HepG2 (cell line): ENCODE measurements around the gene REP15. TPM values are rescaled to one million over a fixed set of nuclear protein-coding genes. Genes with fewer than 3 reads are reported as not detected.
A peak's percentile ranks its signal among the peaks of the same experiment; 100 is the strongest.

Source experiments
- ATF4 ChIP-seq, 2 experiments: fragments of 450-650 bp in 1 of 2; sonication (generic) in 1 of 2; formaldehyde crosslinking; IDR thresholded peaks; 2 replicates each; pipeline versions ENCODE4 v1.5.0 to v1.8.0; 2020 to 2022; ENCODE audit warnings: mild to moderate bottlenecking in 1 of 2, missing genetic modification reagents in 1 of 2
- CBX1 ChIP-seq: IDR thresholded peaks from one replicate; pipeline ENCODE4 v1.6.1; 2016; ENCODE audit warnings: antibody characterized with exemption, low read depth
- CENPT ChIP-seq: sonication (generic); formaldehyde crosslinking; IDR thresholded peaks from 2 replicates; pipeline ENCODE4 v1.8.0; 2022; ENCODE audit warnings: low read depth, mild to moderate bottlenecking, moderate library complexity, missing genetic modification reagents
- ESRRA ChIP-seq: sonication (generic); formaldehyde crosslinking; IDR thresholded peaks from 2 replicates; pipeline ENCODE4 v1.5.1; 2020; ENCODE audit warnings: mild to moderate bottlenecking, low read depth, missing genetic modification reagents
- IRF9 ChIP-seq: sonication (generic); formaldehyde crosslinking; IDR thresholded peaks from 2 replicates; pipeline ENCODE4 v1.8.0; 2022; ENCODE audit warnings: missing genetic modification reagents, mild to moderate bottlenecking, borderline replicate concordance
- ISL2 ChIP-seq: sonication (generic); formaldehyde crosslinking; IDR thresholded peaks from 2 replicates; pipeline ENCODE4 v1.5.0; 2020; ENCODE audit warnings: missing genetic modification reagents
- KAT8 ChIP-seq: IDR thresholded peaks from 2 replicates; pipeline ENCODE4 v1.6.1; 2016; ENCODE audit warnings: missing genetic modification reagents, missing compliant biosample characterization
- KLF15 ChIP-seq: sonication (generic); formaldehyde crosslinking; IDR thresholded peaks from 2 replicates; pipeline ENCODE4 v1.8.1; 2023; ENCODE audit warnings: borderline replicate concordance, mild to moderate bottlenecking, inconsistent platforms, missing genetic modification reagents, mixed read lengths
- MYPOP ChIP-seq: sonication (generic); formaldehyde crosslinking; IDR thresholded peaks from 2 replicates; pipeline ENCODE4 v1.8.1; 2023; ENCODE audit warnings: mild to moderate bottlenecking, moderate library complexity, missing genetic modification reagents
- PAWR ChIP-seq: sonication (generic); formaldehyde crosslinking; IDR thresholded peaks from 2 replicates; pipeline ENCODE4 v1.4.0; 2020; ENCODE audit warnings: missing genetic modification reagents, mild to moderate bottlenecking, borderline replicate concordance
- REL ChIP-seq: sonication (generic); formaldehyde crosslinking; conservative IDR thresholded peaks from 2 replicates; pipeline ENCODE4 v1.8.0; 2022; ENCODE audit warnings: mild to moderate bottlenecking, missing genetic modification reagents, moderate library complexity
- SOX13 ChIP-seq, 3 experiments: fragments of 450-650 bp in 1 of 3; sonication (generic) in 1 of 3; formaldehyde crosslinking in 1 of 3; IDR thresholded peaks in 2 of 3; conservative IDR thresholded peaks in 1 of 3; 2 replicates each; pipeline versions ENCODE4 v1.5.0 to v1.6.1; 2016 to 2020; ENCODE audit warnings: antibody characterized with exemption in 1 of 3, mild to moderate bottlenecking in 1 of 3, missing compliant biosample characterization in 1 of 3, missing genetic modification reagents in 1 of 3, moderate library complexity in 1 of 3
- SRSF1 ChIP-seq: fragments of 200-400 bp; formaldehyde crosslinking; optimal IDR thresholded peaks from 2 replicates; pipeline ENCODE3; 2017; ENCODE audit warnings: mild to moderate bottlenecking, low read depth, low read length, moderate library complexity
- TBX2 ChIP-seq: sonication (generic); formaldehyde crosslinking; IDR thresholded peaks from 2 replicates; pipeline ENCODE4 v1.5.0; 2020; ENCODE audit warnings: missing genetic modification reagents, mild to moderate bottlenecking, borderline replicate concordance
- TCF7L2 ChIP-seq: IDR thresholded peaks from 2 replicates; pipeline ENCODE4 v1.6.1; 2011; ENCODE audit warnings: mild to moderate bottlenecking, low read depth, low read length, moderate library complexity
- WIZ ChIP-seq: sonication (generic); formaldehyde crosslinking; IDR thresholded peaks from 2 replicates; pipeline ENCODE4 v1.5.1; 2020; ENCODE audit warnings: mild to moderate bottlenecking, missing genetic modification reagents
- ZC3H13 ChIP-seq: sonication (generic); formaldehyde crosslinking; IDR thresholded peaks from 2 replicates; pipeline ENCODE4 v1.8.1; 2023; ENCODE audit warnings: mild to moderate bottlenecking, missing genetic modification reagents, moderate library complexity
- ZFP36L1 ChIP-seq: sonication (generic); formaldehyde crosslinking; IDR thresholded peaks from 2 replicates; pipeline ENCODE4 v1.8.0; 2022; ENCODE audit warnings: mild to moderate bottlenecking, missing genetic modification reagents, moderate library complexity
- ZNF383 ChIP-seq: sonication (generic); formaldehyde crosslinking; IDR thresholded peaks from 2 replicates; pipeline ENCODE4 v1.4.0; 2020; ENCODE audit warnings: missing genetic modification reagents, mild to moderate bottlenecking, borderline replicate concordance
- ZNF567 ChIP-seq: sonication (generic); formaldehyde crosslinking; IDR thresholded peaks from 2 replicates; pipeline ENCODE4 v1.8.1; 2023; ENCODE audit warnings: mild to moderate bottlenecking, missing genetic modification reagents, borderline replicate concordance
- ZNF580 ChIP-seq: IDR thresholded peaks from 2 replicates; pipeline ENCODE4 v1.6.1; 2016; ENCODE audit warnings: low read depth, borderline replicate concordance
- ZNF7 ChIP-seq: IDR thresholded peaks from 2 replicates; pipeline ENCODE4 v1.6.1; 2016; ENCODE audit warnings: missing biosample characterization, missing genetic modification reagents
- ZNF703 ChIP-seq: sonication (generic); formaldehyde crosslinking; IDR thresholded peaks from 2 replicates; pipeline ENCODE4 v1.5.1; 2020; ENCODE audit warnings: missing genetic modification reagents, mild to moderate bottlenecking, moderate library complexity, borderline replicate concordance
- ZNF720 ChIP-seq: sonication (generic); formaldehyde crosslinking; IDR thresholded peaks from 2 replicates; pipeline ENCODE4 v1.4.0; 2020; ENCODE audit warnings: missing genetic modification reagents
- ZNF782 ChIP-seq: sonication (generic); formaldehyde crosslinking; IDR thresholded peaks from 2 replicates; pipeline ENCODE4 v1.4.0; 2020; ENCODE audit warnings: missing genetic modification reagents, mild to moderate bottlenecking, borderline replicate concordance
- ZNF883 ChIP-seq: sonication (generic); formaldehyde crosslinking; IDR thresholded peaks from 2 replicates; pipeline ENCODE4 v1.5.1; 2020; ENCODE audit warnings: mild to moderate bottlenecking, missing genetic modification reagents; ENCODE audit errors: not compliant biosample characterization
- ZUFSP ChIP-seq: sonication (generic); formaldehyde crosslinking; IDR thresholded peaks from 2 replicates; pipeline ENCODE4 v1.9.0; 2021; ENCODE audit warnings: missing genetic modification reagents, mild to moderate bottlenecking, borderline replicate concordance
- polyA plus RNA-seq, 8 experiments: library from polyadenylated mRNA; depleted of rRNA in 3 of 8; stranded (reverse) in 7 of 8; unstranded in 1 of 8; fragments of >200 nt; fragmentation: Illumina TruSeq in 4 of 8; extraction: Trizol in 4 of 8; gene quantifications; 2 replicates each; pipeline versions ENCODE4 v1.2.1 to v1.2.3, GENCODE V29; 2011 to 2016; ENCODE audit warnings: low read depth in 4 of 8, missing spikeins in 1 of 8, mixed read lengths in 1 of 8; ENCODE audit not compliant: insufficient read depth in 1 of 8
- total RNA-seq, 5 experiments: library from RNA; depleted of rRNA; stranded (reverse); fragments of >200 nt; fragmentation: Illumina TruSeq; extraction: Trizol; gene quantifications; 2 replicates each; pipeline ENCODE4 v1.2.3, GENCODE V29; 2016; ENCODE audit warnings: low read depth in 1 of 5

Gene REP15
- total and polyA plus RNA-seq, 2 of the 13 experiments (the other 11 are each of a cell fraction or from before 2014, with no cell fraction given) = 0.12 to 0.64 TPM

- no peak for TF ChIP-seq WIZ (CRISPR knock-in tag)
- TF ChIP-seq MYPOP (CRISPR knock-in tag) = no peak
- TF ChIP-seq TBX2 = no peak
- no peak for TF ChIP-seq CENPT (CRISPR knock-in tag)
- TF ChIP-seq ZNF567 (CRISPR knock-in tag) = no peak
- no peak for TF ChIP-seq KLF15
- no peak for TF ChIP-seq SRSF1
- no peak for TF ChIP-seq ZNF720
- no peak for TF ChIP-seq KAT8 (CRISPR knock-in tag)
- TF ChIP-seq ZUFSP = no peak
- no peak for TF ChIP-seq ZNF883
- TF ChIP-seq REL = no peak
- 0 out of 2 replicates have a peak, but pooled peaks have one; percentile 27 for TF ChIP-seq ISL2 (CRISPR knock-in tag)
- TF ChIP-seq ZC3H13 = no peak
- no peak for TF ChIP-seq SOX13 (IDR thresholded peaks at IDR 0.05)
- peak in 1 of 2 experiments; percentile 49; a peak in 2 of 4 replicates for TF ChIP-seq SOX13 (CRISPR knock-in tag; conservative IDR thresholded peaks at IDR 0.05 in 1 of 2, IDR thresholded peaks at IDR 0.05 in 1 of 2)
- no peak for TF ChIP-seq ZNF703 (CRISPR knock-in tag)
- TF ChIP-seq ZNF7 (CRISPR knock-in tag) = no peak
- TF ChIP-seq TCF7L2 = no peak
- TF ChIP-seq ATF4 (CRISPR knock-in tag; IDR thresholded peaks at IDR 0.05) = no peak
- TF ChIP-seq ZNF782 = no peak
- no peak for TF ChIP-seq ESRRA (CRISPR knock-in tag)
- no peak for TF ChIP-seq PAWR
- no peak for TF ChIP-seq ZNF580
- no peak for TF ChIP-seq ZFP36L1 (CRISPR knock-in tag)
- TF ChIP-seq CBX1 = no peak
- no peak for TF ChIP-seq ZNF383 (CRISPR knock-in tag)
- TF ChIP-seq IRF9 (CRISPR knock-in tag) = no peak
These were observed at the start of gene REP15 (continued) for GRCh38 chr12:27696293-27696652.
